SU-DHL-6 (cell line): ENCODE data around the gene TXLNG.

ENCODE experiments used
- CTCF ChIP-seq: fragments of 200-600 bp; sonication (generic); IDR thresholded peaks from one replicate; pipeline ENCODE4 v1.5.1; 2017; ENCODE audit warnings: antibody characterized with exemption, mild to moderate bottlenecking, low read length, moderate library complexity; ENCODE audit not compliant: insufficient read depth, poor library complexity, severe bottlenecking
- EZH2phosphoT487 ChIP-seq: fragments of 200-600 bp; sonication (generic), shearing (Covaris generic); conservative IDR thresholded peaks from 2 replicates; pipeline ENCODE4 v1.6.1; 2018; ENCODE audit warnings: mild to moderate bottlenecking, antibody characterized with exemption, low read length, moderate library complexity, mixed read lengths

GRCh38 chrX:16882169-16882568, 95.9 kb downstream of the TXLNG start:
- TF ChIP-seq CTCF (no peak), EZH2phosphoT487 (no peak)
